H9 (cell line): ENCODE measurements around the gene PDE3A. TPM values are rescaled to one million over a fixed set of nuclear protein-coding genes. Genes with fewer than 3 reads are reported as not detected.

Experiments
- DNase-seq: peaks from one replicate; pipeline ENCODE4 v3.0.0-alpha.2; 2017
- H2AFZ ChIP-seq: one replicate; pipeline ENCODE4 v1.6.1; 2013; ENCODE audit warnings: mild to moderate bottlenecking, low read length, control low read depth, moderate library complexity
- H2AK5ac ChIP-seq: 2 replicates; pipeline ENCODE4 v1.6.1; 2013; ENCODE audit warnings: low read length, control low read depth, mixed read lengths; ENCODE audit not compliant: insufficient read length
- H2BK120ac ChIP-seq: one replicate; pipeline ENCODE4 v1.6.1; 2013; ENCODE audit warnings: low read depth, mild to moderate bottlenecking, low read length, control low read depth, inconsistent platforms; ENCODE audit not compliant: poor library complexity, severe bottlenecking
- H2BK12ac ChIP-seq: 2 replicates; pipeline ENCODE4 v1.6.1; 2013; ENCODE audit warnings: low read length, control low read depth, mixed read lengths, low read depth; ENCODE audit not compliant: insufficient read length
- H2BK15ac ChIP-seq: 2 replicates; pipeline ENCODE4 v1.6.1; 2013; ENCODE audit warnings: low read depth, low read length, control low read depth
- H2BK20ac ChIP-seq: one replicate; pipeline ENCODE4 v1.6.1; 2013; ENCODE audit warnings: low read depth, mild to moderate bottlenecking, low read length, control low read depth, inconsistent platforms; ENCODE audit not compliant: poor library complexity, severe bottlenecking
- H2BK5ac ChIP-seq: 2 replicates; pipeline ENCODE4 v1.6.1; 2013; ENCODE audit warnings: low read length, control low read depth, mixed read lengths; ENCODE audit not compliant: insufficient read length
- H3K14ac ChIP-seq: 2 replicates; pipeline ENCODE4 v1.6.1; 2013; ENCODE audit warnings: low read length, control low read depth; ENCODE audit not compliant: insufficient read depth
- H3K18ac ChIP-seq: 2 replicates; pipeline ENCODE4 v1.6.1; 2013; ENCODE audit warnings: low read depth, mild to moderate bottlenecking, mixed read lengths, low read length, control low read depth; ENCODE audit not compliant: insufficient read length
- H3K23ac ChIP-seq: 2 replicates; pipeline ENCODE4 v1.6.1; 2013; ENCODE audit warnings: low read length, control low read depth, mixed read lengths, low read depth; ENCODE audit not compliant: insufficient read length
- H3K23me2 ChIP-seq: 2 replicates; pipeline ENCODE4 v1.6.1; 2013; ENCODE audit warnings: low read depth, mild to moderate bottlenecking, mixed read lengths, low read length, control low read depth; ENCODE audit not compliant: insufficient read length, poor library complexity, severe bottlenecking
- H3K27ac ChIP-seq: 2 replicates; pipeline ENCODE4 v1.5.1; 2013; ENCODE audit warnings: low read length, control low read depth, mixed read lengths, low read depth; ENCODE audit not compliant: insufficient read length
- H3K27me3 ChIP-seq: 2 replicates; pipeline ENCODE4 v1.6.1; 2013; ENCODE audit warnings: low read length, control low read depth, inconsistent platforms; ENCODE audit not compliant: insufficient read depth
- H3K4ac ChIP-seq: 2 replicates; pipeline ENCODE4 v1.6.1; 2013; ENCODE audit warnings: low read depth, mild to moderate bottlenecking, control low read depth, inconsistent platforms, low read length, moderate library complexity
- H3K4me1 ChIP-seq: 2 replicates; pipeline ENCODE4 v1.6.1; 2013; ENCODE audit warnings: low read length, control low read depth, inconsistent platforms; ENCODE audit not compliant: insufficient read depth
- H3K4me2 ChIP-seq: 2 replicates; pipeline ENCODE4 v1.6.1; 2013; ENCODE audit warnings: low read length, control low read depth, mixed read lengths; ENCODE audit not compliant: insufficient read length, insufficient read depth
- H3K56ac ChIP-seq: 2 replicates; pipeline ENCODE4 v1.6.1; 2013; ENCODE audit warnings: low read depth, mild to moderate bottlenecking, mixed read lengths, low read length, control low read depth; ENCODE audit not compliant: insufficient read length
- H3K79me1 ChIP-seq: 2 replicates; pipeline ENCODE4 v1.6.1; 2013; ENCODE audit warnings: low read depth, mild to moderate bottlenecking, moderate library complexity, low read length, control low read depth, inconsistent platforms; ENCODE audit not compliant: insufficient read depth, poor library complexity, severe bottlenecking
- H3K79me2 ChIP-seq: 2 replicates; pipeline ENCODE4 v1.6.1; 2013; ENCODE audit warnings: low read length, control low read depth, inconsistent platforms; ENCODE audit not compliant: insufficient read depth
- H3K9ac ChIP-seq: 2 replicates; pipeline ENCODE4 v1.6.1; 2013; ENCODE audit warnings: low read length, control low read depth, mixed read lengths; ENCODE audit not compliant: insufficient read length; ENCODE audit errors: extremely low read depth
- H3K9me3 ChIP-seq: one replicate; pipeline ENCODE4 v1.6.1; 2013; ENCODE audit warnings: low read depth, low read length, inconsistent platforms; ENCODE audit not compliant: control insufficient read depth
- H3T11ph ChIP-seq: one replicate; pipeline ENCODE4 v1.6.1; 2013; ENCODE audit warnings: mild to moderate bottlenecking, low read length, control low read depth, inconsistent platforms
- H4K20me1 ChIP-seq: one replicate; pipeline ENCODE4 v1.6.1; 2013; ENCODE audit not compliant: control insufficient read depth, insufficient read length, insufficient read depth
- H4K5ac ChIP-seq: 2 replicates; pipeline ENCODE4 v1.6.1; 2013; ENCODE audit warnings: low read depth, mild to moderate bottlenecking, mixed read lengths, low read length, control low read depth; ENCODE audit not compliant: insufficient read length
- H4K8ac ChIP-seq: replicated peaks from 2 replicates; pipeline ENCODE4 v1.6.1; 2013; ENCODE audit warnings: low read length, control low read depth, mixed read lengths, low read depth; ENCODE audit not compliant: insufficient read length
- H4K91ac ChIP-seq: 2 replicates; pipeline ENCODE4 v1.6.1; 2013; ENCODE audit warnings: low read depth, mild to moderate bottlenecking, moderate library complexity, mixed read lengths, low read length, control low read depth; ENCODE audit not compliant: insufficient read length
- H3K27ac Mint-ChIP-seq, 3 experiments: 2 replicates in 2 of 3; 3 replicates in 1 of 3; pipeline ENCODE4 v1.8.0; 2020 to 2021; ENCODE audit warnings: mixed read lengths in 3 of 3, mild to moderate bottlenecking in 1 of 3, moderate library complexity in 1 of 3
- H3K27me3 Mint-ChIP-seq: 2 replicates; pipeline ENCODE4 v1.8.0; 2021; ENCODE audit warnings: low read depth, mild to moderate bottlenecking, moderate library complexity, mixed read lengths
- H3K36me3 Mint-ChIP-seq, 3 experiments: 2 replicates in 2 of 3; 3 replicates in 1 of 3; pipeline ENCODE4 v1.8.0; 2020 to 2021; ENCODE audit warnings: low read depth in 3 of 3, mixed read lengths in 3 of 3; ENCODE audit not compliant: insufficient read depth in 1 of 3
- H3K4me1 Mint-ChIP-seq, 2 experiments: 2 replicates each; pipeline ENCODE4 v1.8.0; 2020; ENCODE audit warnings: mixed read lengths in 2 of 2
- H3K4me3 Mint-ChIP-seq, 2 experiments: 2 replicates in 1 of 2; 3 replicates in 1 of 2; pipeline ENCODE4 v1.8.0; 2020 to 2021; ENCODE audit warnings: mild to moderate bottlenecking in 2 of 2, mixed read lengths in 2 of 2, moderate library complexity in 1 of 2
- H3K9me3 Mint-ChIP-seq, 2 experiments: 2 replicates in 1 of 2; 3 replicates in 1 of 2; pipeline ENCODE4 v1.8.0; 2020; ENCODE audit warnings: mild to moderate bottlenecking in 2 of 2, mixed read lengths in 2 of 2, moderate library complexity in 1 of 2
- WGBS: extraction: QIAGEN DNeasy Blood & Tissue Kit; methylation state at CpG from one replicate; pipeline ENCODE4 v1.1.7; 2013; ENCODE audit warnings: missing lambda C conversion rate, low lambda C conversion rate, mixed read lengths; ENCODE audit not compliant: insufficient read length; ENCODE audit errors: extremely low coverage; 5-methylcytosine and 5-hydroxymethylcytosine counted together
- total RNA-seq: library from RNA; stranded (reverse); gene quantifications from 2 replicates; pipeline ENCODE4 v1.2.1, GENCODE V29; 2021
- TF ChIP-seq, protein P1 (sequence below): fragments of 200-600 bp; sonication (generic); conservative IDR thresholded peaks from 3 replicates; pipeline ENCODE4 v1.8.0; 2021; ENCODE audit warnings: antibody characterized with exemption, mild to moderate bottlenecking

PDE3A gene
- total RNA-seq, 1 experiment from 2014 or later = 3.0 TPM

DNA sequence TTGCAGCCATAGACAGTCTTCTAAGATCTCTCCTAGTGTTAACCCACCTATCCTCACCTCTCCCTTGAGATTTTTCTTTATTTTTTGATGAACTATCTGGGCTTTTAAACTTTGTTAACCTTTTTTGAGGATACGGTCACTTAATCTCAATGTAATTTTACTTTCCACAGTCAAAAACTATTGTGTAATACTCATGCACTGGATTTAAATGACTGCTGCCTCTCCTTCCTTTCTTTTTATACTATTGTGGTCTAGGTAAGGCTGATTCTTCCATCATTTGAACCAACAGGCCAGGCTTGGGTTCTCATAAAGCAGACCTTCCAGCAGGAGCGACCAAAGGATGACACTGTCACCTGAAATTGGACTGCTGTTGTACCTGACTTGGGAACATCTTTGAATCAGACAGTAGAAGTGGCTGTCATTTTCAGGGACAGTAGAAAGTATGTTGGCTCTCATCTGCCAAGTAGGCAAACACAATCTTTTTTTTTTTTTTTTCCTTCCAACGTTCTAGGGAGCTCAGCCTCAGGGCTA, 689 bp upstream of the PDE3A start:
- Histone ChIP-seq H3K79me1 (no peaks in the 10 kb centered on the region), H2BK15ac (no peak overlapping the region), H3K23me2 (peaks cover 21% of the 10 kb centered on the region), H3K23ac (no peak overlapping the region), H3K27me3 (peaks cover 2% of the 10 kb centered on the region; the same call in 1 of the 2 replicates), H2BK120ac (no peak overlapping the region), H3K14ac (no peak overlapping the region), H3K4me2 (peak overlapping the region; percentile 53), H3K79me2 (no peaks in the 10 kb centered on the region), H4K91ac (no peak overlapping the region), H3K9me3 (no peaks in the 10 kb centered on the region), H3T11ph (no peak overlapping the region), H3K18ac (no peak overlapping the region), H2AK5ac (no peak overlapping the region), H4K8ac (no peak overlapping the region), H3K4ac (no peak overlapping the region), H3K27ac (no peak overlapping the region), H2BK12ac (no peak overlapping the region), H3K9ac (no peak overlapping the region), H2BK5ac (no peak overlapping the region), H2AFZ (peak overlapping the region; percentile 35), H3K4me1 (no peaks in the 10 kb centered on the region; the same call in 1 of the 2 replicates), H2BK20ac (no peak overlapping the region), H4K20me1 (no peaks in the 10 kb centered on the region), H4K5ac (no peak overlapping the region), H3K56ac (no peak overlapping the region)
- TF ChIP-seq, protein P1, sequence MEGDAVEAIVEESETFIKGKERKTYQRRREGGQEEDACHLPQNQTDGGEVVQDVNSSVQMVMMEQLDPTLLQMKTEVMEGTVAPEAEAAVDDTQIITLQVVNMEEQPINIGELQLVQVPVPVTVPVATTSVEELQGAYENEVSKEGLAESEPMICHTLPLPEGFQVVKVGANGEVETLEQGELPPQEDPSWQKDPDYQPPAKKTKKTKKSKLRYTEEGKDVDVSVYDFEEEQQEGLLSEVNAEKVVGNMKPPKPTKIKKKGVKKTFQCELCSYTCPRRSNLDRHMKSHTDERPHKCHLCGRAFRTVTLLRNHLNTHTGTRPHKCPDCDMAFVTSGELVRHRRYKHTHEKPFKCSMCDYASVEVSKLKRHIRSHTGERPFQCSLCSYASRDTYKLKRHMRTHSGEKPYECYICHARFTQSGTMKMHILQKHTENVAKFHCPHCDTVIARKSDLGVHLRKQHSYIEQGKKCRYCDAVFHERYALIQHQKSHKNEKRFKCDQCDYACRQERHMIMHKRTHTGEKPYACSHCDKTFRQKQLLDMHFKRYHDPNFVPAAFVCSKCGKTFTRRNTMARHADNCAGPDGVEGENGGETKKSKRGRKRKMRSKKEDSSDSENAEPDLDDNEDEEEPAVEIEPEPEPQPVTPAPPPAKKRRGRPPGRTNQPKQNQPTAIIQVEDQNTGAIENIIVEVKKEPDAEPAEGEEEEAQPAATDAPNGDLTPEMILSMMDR = no peak
- H3K36me3 Mint-ChIP-seq = no peaks in the 10 kb centered on the region; a peak in 1 of 7 replicates
- H3K4me1 Mint-ChIP-seq = peaks cover 17 to 19% of the 10 kb centered on the region in 2 experiments
- WGBS = no CpG with 5 or more reads among the region's 3 CpGs
- no peaks in the 10 kb centered on the region for H3K9me3 Mint-ChIP-seq
- H3K4me3 Mint-ChIP-seq = peak overlapping the region; percentile 90 to 95
- peaks cover 31% of the 10 kb centered on the region for H3K27me3 Mint-ChIP-seq
- H3K27ac Mint-ChIP-seq = no peak overlapping the region
- DNase-seq = no peak
